ENCODE measurements around the gene PDE4B. TPM values are rescaled to one million over a fixed set of nuclear protein-coding genes. Genes with fewer than 3 reads are reported as not detected.

PDE4B gene
- total RNA-seq, 2 donors from 2014 or later: 2.0 to 5.7 TPM

DNA sequence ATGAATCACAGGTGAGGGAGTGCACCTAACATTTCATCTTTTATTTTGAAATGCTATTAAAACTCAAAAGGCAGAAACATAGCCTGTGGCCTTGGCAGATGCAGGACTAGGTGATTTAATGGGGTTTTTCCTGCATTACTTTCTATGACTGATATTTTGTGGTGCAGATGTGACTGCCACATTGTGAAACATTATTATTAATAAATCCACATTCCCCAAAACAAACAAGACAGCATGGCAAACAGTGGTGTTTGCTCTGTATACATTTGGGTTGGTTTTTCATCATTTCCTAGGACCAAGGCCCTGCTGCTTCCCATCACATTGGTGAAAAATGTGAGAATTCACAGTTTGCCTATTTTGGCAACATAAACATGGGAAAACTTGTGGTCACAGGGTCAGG lies 493.6 kb downstream of the PDE4B start:
- no peak for DNase-seq
- no peaks in the 10 kb centered on the region for H3K27me3 ChIP-seq
- no peak overlapping the region for H3K4me3 ChIP-seq
- no peaks in the 10 kb centered on the region for H3K9me3 ChIP-seq
- TF ChIP-seq, protein P1, sequence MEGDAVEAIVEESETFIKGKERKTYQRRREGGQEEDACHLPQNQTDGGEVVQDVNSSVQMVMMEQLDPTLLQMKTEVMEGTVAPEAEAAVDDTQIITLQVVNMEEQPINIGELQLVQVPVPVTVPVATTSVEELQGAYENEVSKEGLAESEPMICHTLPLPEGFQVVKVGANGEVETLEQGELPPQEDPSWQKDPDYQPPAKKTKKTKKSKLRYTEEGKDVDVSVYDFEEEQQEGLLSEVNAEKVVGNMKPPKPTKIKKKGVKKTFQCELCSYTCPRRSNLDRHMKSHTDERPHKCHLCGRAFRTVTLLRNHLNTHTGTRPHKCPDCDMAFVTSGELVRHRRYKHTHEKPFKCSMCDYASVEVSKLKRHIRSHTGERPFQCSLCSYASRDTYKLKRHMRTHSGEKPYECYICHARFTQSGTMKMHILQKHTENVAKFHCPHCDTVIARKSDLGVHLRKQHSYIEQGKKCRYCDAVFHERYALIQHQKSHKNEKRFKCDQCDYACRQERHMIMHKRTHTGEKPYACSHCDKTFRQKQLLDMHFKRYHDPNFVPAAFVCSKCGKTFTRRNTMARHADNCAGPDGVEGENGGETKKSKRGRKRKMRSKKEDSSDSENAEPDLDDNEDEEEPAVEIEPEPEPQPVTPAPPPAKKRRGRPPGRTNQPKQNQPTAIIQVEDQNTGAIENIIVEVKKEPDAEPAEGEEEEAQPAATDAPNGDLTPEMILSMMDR (IDR thresholded peaks at IDR 0.05): no peak
- no peaks in the 10 kb centered on the region for H3K4me1 ChIP-seq
- H3K9ac ChIP-seq (ENCODE audit: low read depth in 2 of 2, low read length in 2 of 2): no peak overlapping the region
- intact Hi-C loops (cut with DNase I): no loop called here
- H3K36me3 ChIP-seq: no peaks in the 10 kb centered on the region
- no peak overlapping the region for H3K27ac ChIP-seq

DNA sequence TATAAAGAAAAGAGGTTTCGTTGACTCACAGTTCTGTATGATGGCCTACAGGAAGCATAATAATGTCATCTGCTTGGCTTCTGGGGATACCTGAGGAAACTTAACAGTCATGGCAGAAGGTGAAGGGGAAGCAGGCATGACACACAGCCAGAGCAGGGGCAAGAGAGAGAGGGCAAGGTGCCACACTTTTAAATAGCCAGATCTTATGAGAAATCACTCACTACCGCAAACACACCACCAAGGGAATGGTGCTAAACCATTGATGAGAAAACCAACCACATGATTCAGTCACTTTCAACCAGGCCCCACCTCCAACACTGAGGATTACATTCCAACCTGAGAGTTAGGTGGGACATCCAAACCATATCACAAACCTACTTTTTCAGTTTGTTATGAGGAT lies 495.4 kb downstream of the PDE4B start:
- no peaks in the 10 kb centered on the region for H3K9me3 ChIP-seq
- intact Hi-C loops (cut with DNase I): no loop called here
- H3K36me3 ChIP-seq: no peaks in the 10 kb centered on the region
- no peaks in the 10 kb centered on the region for H3K4me1 ChIP-seq
- H3K27me3 ChIP-seq: no peaks in the 10 kb centered on the region
- TF ChIP-seq, protein P1 (IDR thresholded peaks at IDR 0.05): no peak
- DNase-seq: no peak
- H3K27ac ChIP-seq: no peak overlapping the region
- H3K4me3 ChIP-seq: no peak overlapping the region
- H3K9ac ChIP-seq (ENCODE audit: low read depth in 2 of 2, low read length in 2 of 2): no peak overlapping the region

DNA sequence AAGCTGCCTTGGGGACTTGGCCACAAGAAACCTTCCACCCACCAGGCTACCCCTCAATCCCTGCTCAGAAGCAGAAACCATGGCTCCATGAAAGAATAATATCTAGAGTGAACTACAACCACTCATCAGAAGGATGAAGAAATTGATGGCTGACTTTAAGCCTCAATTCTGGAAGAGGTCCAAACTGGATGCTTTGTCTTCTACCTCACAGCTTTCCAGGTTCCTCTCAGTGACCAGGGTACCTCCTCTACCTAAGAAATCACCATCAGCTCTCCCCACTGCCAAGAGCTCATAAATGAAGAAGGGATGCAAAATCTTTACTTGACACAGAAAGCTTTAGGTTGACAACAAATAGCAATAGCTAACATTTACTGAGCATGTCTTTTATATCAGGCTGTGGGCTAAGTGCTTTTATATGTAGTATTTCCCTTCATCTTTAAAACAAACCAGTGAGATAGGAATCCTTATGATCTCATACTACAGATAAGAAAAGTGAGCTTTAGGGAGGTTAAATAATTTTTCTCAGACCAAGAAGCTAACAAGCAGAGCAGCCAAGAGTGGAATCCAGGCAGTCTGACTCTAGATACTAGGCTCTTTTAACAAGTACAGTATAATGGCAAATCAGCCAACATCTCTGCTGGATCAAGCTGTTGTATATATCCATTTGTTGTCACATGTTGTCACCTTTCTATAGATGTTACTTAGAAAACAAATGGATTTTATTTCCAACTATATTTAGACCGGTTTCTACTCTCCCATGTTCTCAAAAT lies 498.3 kb downstream of the PDE4B start:
- H3K27ac ChIP-seq: no peak overlapping the region
- H3K4me1 ChIP-seq: no peaks in the 10 kb centered on the region
- no peak overlapping the region for H3K4me3 ChIP-seq
- H3K9ac ChIP-seq (ENCODE audit: low read depth in 2 of 2, low read length in 2 of 2): no peak overlapping the region
- DNase-seq: no peak
- no peaks in the 10 kb centered on the region for H3K9me3 ChIP-seq
- H3K36me3 ChIP-seq: no peaks in the 10 kb centered on the region
- TF ChIP-seq, protein P1 (IDR thresholded peaks at IDR 0.05): no peak
- no peaks in the 10 kb centered on the region for H3K27me3 ChIP-seq
- intact Hi-C loops (cut with DNase I): no loop called here

DNA sequence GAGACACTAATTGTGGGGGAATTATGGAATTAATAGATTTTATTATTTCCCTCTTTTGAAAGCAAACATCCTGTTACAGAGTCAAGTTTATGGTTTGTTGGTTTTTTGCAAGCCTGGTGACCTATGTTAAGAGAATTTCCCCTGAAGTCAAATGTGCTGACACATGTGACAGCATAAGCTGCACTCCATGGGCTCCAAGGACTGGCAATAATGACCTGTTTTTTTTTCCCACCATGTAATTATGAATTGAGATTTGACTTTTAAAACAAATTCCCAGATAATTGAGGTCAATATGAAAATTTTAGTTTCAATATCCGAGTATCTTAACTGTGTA lies 498.8 kb downstream of the PDE4B start:
- Histone ChIP-seq H3K36me3 (no peaks in the 10 kb centered on the region), H3K9me3 (no peaks in the 10 kb centered on the region), H3K4me1 (no peaks in the 10 kb centered on the region), H3K4me3 (no peak overlapping the region), H3K9ac (ENCODE audit: low read depth in 2 of 2, low read length in 2 of 2) (no peak overlapping the region), H3K27ac (no peak overlapping the region), H3K27me3 (no peaks in the 10 kb centered on the region)
- intact Hi-C loops (cut with DNase I): no loop called here
- no peak for DNase-seq
- TF ChIP-seq, protein P1 (IDR thresholded peaks at IDR 0.05): no peak

DNA sequence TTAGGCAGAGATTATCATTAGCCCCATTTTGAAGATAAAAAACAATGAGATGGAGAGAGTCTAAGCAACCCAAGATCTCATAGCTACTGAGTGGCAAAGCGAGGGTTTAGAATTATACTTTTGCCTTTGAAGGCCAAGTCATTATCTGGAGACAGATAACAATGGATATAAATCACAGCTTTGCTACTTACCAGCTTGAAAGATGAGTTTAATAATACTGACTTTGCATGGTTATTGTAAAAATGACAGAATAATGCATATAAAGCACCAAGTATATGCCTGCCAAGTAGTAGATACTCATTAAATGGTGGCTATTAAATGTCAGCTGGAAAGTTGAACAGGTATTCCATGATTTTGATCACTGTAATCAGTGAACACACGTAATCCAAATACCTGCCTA lies 499.6 kb downstream of the PDE4B start:
- intact Hi-C loops (cut with DNase I): no loop called here
- Histone ChIP-seq H3K4me1 (no peaks in the 10 kb centered on the region), H3K27me3 (no peaks in the 10 kb centered on the region), H3K4me3 (no peak overlapping the region), H3K9me3 (no peaks in the 10 kb centered on the region), H3K36me3 (no peaks in the 10 kb centered on the region), H3K27ac (no peak overlapping the region), H3K9ac (ENCODE audit: low read depth in 2 of 2, low read length in 2 of 2) (no peak overlapping the region)
- DNase-seq: no peak
- TF ChIP-seq, protein P1 (IDR thresholded peaks at IDR 0.05): no peak

All from colonic mucosa (tissue), 4 donors.